IMR-90 (cell line): ENCODE results near the gene SRPX2. TPM values are rescaled to one million over a fixed set of nuclear protein-coding genes. Genes with fewer than 3 reads are reported as not detected.

ENCODE experiments used
- ATAC-seq: fragments of 200-7000 bp; cut with Tn5 transposase; 2 replicates; pipeline ENCODE4 v1.9.1; 2020; ENCODE audit warnings: low read depth, mild to moderate bottlenecking, moderate library complexity
- BruUV-seq: library from RNA; stranded (reverse); fragments of 400-500 nt; replicated peaks from 2 replicates; lab custom pipeline; 2021; lab: Mats Ljungman, UMichigan
- CTCF ChIA-PET: fragments of 300-600 bp; formaldehyde crosslinking; extraction: SDS; loops from one replicate; lab custom pipeline; 2021; ENCODE audit warnings: antibody characterized with exemption; lab: Yijun Ruan, JAX
- POLR2A ChIA-PET: fragments of 300-600 bp; sonication (Branson Sonifier 250); formaldehyde crosslinking; loops from one replicate; lab custom pipeline; 2022; ENCODE audit warnings: antibody characterized with exemption; ENCODE audit not compliant: unreplicated experiment; lab: Charles Lee
- DNase-seq: peaks from one replicate; pipeline ENCODE4 v3.0.0; 2013
- H2AFZ ChIP-seq: replicated peaks from 2 replicates; pipeline ENCODE3; 2013; ENCODE audit warnings: low read length, mild to moderate bottlenecking; ENCODE audit not compliant: poor library complexity
- H2AK5ac ChIP-seq: 2 replicates; pipeline ENCODE4 v1.6.1; 2013; ENCODE audit warnings: low read depth, low read length, inconsistent platforms
- H2AK9ac ChIP-seq: replicated peaks from 2 replicates; pipeline ENCODE3; 2013; ENCODE audit warnings: mild to moderate bottlenecking, low read depth, low read length, moderate library complexity; ENCODE audit not compliant: poor library complexity
- H2BK120ac ChIP-seq: 2 replicates; pipeline ENCODE4 v1.6.1; 2013; ENCODE audit warnings: low read depth, low read length, inconsistent platforms
- H2BK15ac ChIP-seq: 3 replicates; pipeline ENCODE4 v1.6.1; 2013; ENCODE audit warnings: low read depth, low read length, inconsistent platforms
- H2BK20ac ChIP-seq: 2 replicates; pipeline ENCODE4 v1.6.1; 2013; ENCODE audit warnings: low read depth, mild to moderate bottlenecking, inconsistent platforms, low read length, moderate library complexity
- H2BK5ac ChIP-seq: 2 replicates; pipeline ENCODE4 v1.6.1; 2013; ENCODE audit warnings: mild to moderate bottlenecking, low read depth, low read length, inconsistent platforms; ENCODE audit not compliant: poor library complexity, severe bottlenecking
- H3K14ac ChIP-seq: replicated peaks from 2 replicates; pipeline ENCODE4 v1.6.1; 2013; ENCODE audit warnings: low read depth, low read length, inconsistent platforms
- H3K18ac ChIP-seq: 2 replicates; pipeline ENCODE4 v1.6.1; 2013; ENCODE audit warnings: low read depth, low read length, control low read depth
- H3K23ac ChIP-seq: 2 replicates; pipeline ENCODE4 v1.6.1; 2013; ENCODE audit warnings: low read depth, low read length, inconsistent platforms
- H3K27ac ChIP-seq: 2 replicates; pipeline ENCODE4 v1.5.1; 2013; ENCODE audit warnings: mild to moderate bottlenecking, control low read depth, low read length; ENCODE audit not compliant: insufficient read depth
- H3K27me3 ChIP-seq: 2 replicates; pipeline ENCODE4 v1.6.1; 2013; ENCODE audit warnings: low read length; ENCODE audit not compliant: control insufficient read depth, insufficient read depth
- H3K36me3 ChIP-seq: 2 replicates; pipeline ENCODE4 v1.6.1; 2013; ENCODE audit warnings: low read length, mixed read lengths; ENCODE audit not compliant: control insufficient read depth, insufficient read depth
- H3K4ac ChIP-seq: 2 replicates; pipeline ENCODE4 v1.6.1; 2013; ENCODE audit warnings: low read depth, low read length, inconsistent platforms
- H3K4me1 ChIP-seq: 2 replicates; pipeline ENCODE4 v1.6.1; 2013; ENCODE audit warnings: low read length, mixed read lengths; ENCODE audit not compliant: control insufficient read depth, insufficient read depth
- H3K4me2 ChIP-seq: 2 replicates; pipeline ENCODE4 v1.6.1; 2013; ENCODE audit warnings: low read depth, mild to moderate bottlenecking, control low read depth, low read length, moderate library complexity
- H3K4me3 ChIP-seq: 2 replicates; pipeline ENCODE4 v1.5.1; 2013; ENCODE audit warnings: low read depth, mild to moderate bottlenecking, control low read depth, low read length, moderate library complexity; ENCODE audit not compliant: insufficient read depth
- H3K56ac ChIP-seq: 2 replicates; pipeline ENCODE4 v1.6.1; 2013; ENCODE audit warnings: low read length, inconsistent platforms; ENCODE audit not compliant: insufficient read depth; ENCODE audit errors: extremely low read depth
- H3K79me1 ChIP-seq, 2 experiments: 2 replicates each; pipeline ENCODE4 v1.6.1; 2013; ENCODE audit warnings: low read length in 2 of 2, inconsistent platforms in 1 of 2, low read depth in 1 of 2
- H3K9ac ChIP-seq: 2 replicates; pipeline ENCODE4 v1.6.1; 2013; ENCODE audit warnings: low read depth, low read length, control low read depth
- H3K9me1 ChIP-seq: 2 replicates; pipeline ENCODE4 v1.6.1; 2013; ENCODE audit warnings: low read length, inconsistent platforms; ENCODE audit not compliant: insufficient read depth
- H3K9me3 ChIP-seq: 2 replicates; pipeline ENCODE4 v1.6.1; 2013; ENCODE audit warnings: low read length; ENCODE audit not compliant: control insufficient read depth, insufficient read depth
- H4K20me1 ChIP-seq: 2 replicates; pipeline ENCODE4 v1.6.1; 2013; ENCODE audit warnings: low read length, inconsistent platforms; ENCODE audit not compliant: insufficient read depth
- H4K5ac ChIP-seq: 2 replicates; pipeline ENCODE4 v1.6.1; 2013; ENCODE audit warnings: mild to moderate bottlenecking, low read depth, low read length, control low read depth
- H4K8ac ChIP-seq, 2 experiments: 2 replicates each; pipeline ENCODE4 v1.6.1; 2013; ENCODE audit warnings: low read depth in 2 of 2, low read length in 2 of 2, control low read depth in 1 of 2, inconsistent platforms in 1 of 2
- H4K91ac ChIP-seq: 2 replicates; pipeline ENCODE4 v1.6.1; 2013; ENCODE audit warnings: low read depth, low read length, inconsistent platforms; ENCODE audit not compliant: insufficient read depth
- BHLHE40 ChIP-seq: fragments of 150-350 bp; IDR thresholded peaks from 2 replicates; pipeline ENCODE4 v1.6.1; 2016; ENCODE audit warnings: mild to moderate bottlenecking, low read depth, low read length
- CEBPB ChIP-seq: IDR thresholded peaks from 2 replicates; pipeline ENCODE4 v1.6.1; 2012; ENCODE audit warnings: low read depth, low read length, improper control_type of control experiment
- CHD1 ChIP-seq: IDR thresholded peaks from 2 replicates; pipeline ENCODE4 v1.6.1; 2012; ENCODE audit warnings: low read depth, low read length, improper control_type of control experiment
- FOS ChIP-seq: fragments of 150-350 bp; IDR thresholded peaks from 2 replicates; pipeline ENCODE4 v1.6.1; 2016; ENCODE audit warnings: low read depth, low read length
- MAFK ChIP-seq: IDR thresholded peaks from 2 replicates; pipeline ENCODE4 v1.6.1; 2012; ENCODE audit warnings: low read depth, low read length, improper control_type of control experiment
- MAZ ChIP-seq: IDR thresholded peaks from 2 replicates; pipeline ENCODE4 v1.6.1; 2012; ENCODE audit warnings: low read depth, mild to moderate bottlenecking, low read length, improper control_type of control experiment, moderate library complexity, borderline replicate concordance
- MXI1 ChIP-seq: IDR thresholded peaks from 2 replicates; pipeline ENCODE4 v1.6.1; 2012; ENCODE audit warnings: low read depth, mild to moderate bottlenecking, low read length, moderate library complexity, borderline replicate concordance
- NFE2L2 ChIP-seq: fragments of 150-350 bp; IDR thresholded peaks from 2 replicates; pipeline ENCODE4 v1.6.1; 2016; ENCODE audit warnings: low read depth, mild to moderate bottlenecking, low read length
- POLR2A ChIP-seq: IDR thresholded peaks from 2 replicates; pipeline ENCODE4 v1.6.1; 2012; ENCODE audit warnings: mild to moderate bottlenecking, low read depth, low read length
- RAD21 ChIP-seq: IDR thresholded peaks from 2 replicates; pipeline ENCODE4 v1.6.1; 2012; ENCODE audit warnings: low read length, improper control_type of control experiment
- RCOR1 ChIP-seq: IDR thresholded peaks from 2 replicates; pipeline ENCODE4 v1.6.1; 2012; ENCODE audit warnings: mild to moderate bottlenecking, low read length, improper control_type of control experiment; ENCODE audit not compliant: insufficient replicate concordance
- RFX5 ChIP-seq: IDR thresholded peaks from 2 replicates; pipeline ENCODE4 v1.8.0; 2012; ENCODE audit warnings: low read depth, mild to moderate bottlenecking, low read length, moderate library complexity
- SMC3 ChIP-seq: fragments of 150-350 bp; IDR thresholded peaks from 2 replicates; pipeline ENCODE4 v1.6.1; 2016; ENCODE audit warnings: low read depth, mild to moderate bottlenecking, antibody characterized with exemption, low read length, moderate library complexity
- WGBS, 2 experiments: methylation state at CpG; one replicate each; pipeline versions ENCODE4 v1.1.5 to v1.1.7; 2013; ENCODE audit warnings: missing lambda C conversion rate in 2 of 2; ENCODE audit not compliant: insufficient read length in 1 of 2; ENCODE audit errors: extremely low coverage in 2 of 2; 5-methylcytosine and 5-hydroxymethylcytosine counted together
- dilution Hi-C: fragments of 300-500 bp; cut with HindIII; formaldehyde crosslinking; loops from one replicate; pipeline ENCODE4 v1.14.3; 2018; ENCODE audit warnings: low sequenced_read_pairs; ENCODE audit not compliant: unreplicated experiment
- in situ Hi-C: fragments of 300-500 bp; cut with MboI; formaldehyde crosslinking; loops from 3 replicates; pipeline ENCODE4 v1.14.3; 2019; ENCODE audit warnings: low sequenced_read_pairs, inconsistent platforms, mixed read lengths
- intact Hi-C: fragments of 100-400 bp; cut with micrococcal nuclease; formaldehyde crosslinking; loops from 2 replicates; pipeline ENCODE4 v1.10.0; 2022
- polyA plus RNA-seq, 3 experiments: library from polyadenylated mRNA; depleted of rRNA; stranded (reverse); fragments of >200 nt; gene quantifications; 2 replicates each; pipeline ENCODE4 v1.2.3, GENCODE V29; 2012; ENCODE audit warnings: low replicate concordance in 1 of 3
- total RNA-seq: library from RNA; depleted of rRNA; stranded (reverse); fragments of >200 nt; gene quantifications from 2 replicates; pipeline ENCODE4 v1.2.3, GENCODE V29; 2012

SRPX2 gene
- total and polyA plus RNA-seq, 2 of the 4 experiments (the other 2 are of a cell fraction), result 20.6 to 43.1 TPM

GRCh38 chrX:100674705-100675104 lies 30.7 kb downstream of the SRPX2 start:
- TF ChIP-seq MXI1, result no peak
- TF ChIP-seq MAZ, result no peak
- no peak for TF ChIP-seq RCOR1
- no peak for TF ChIP-seq RFX5
- no peak for TF ChIP-seq POLR2A
- TF ChIP-seq FOS, result no peak
- TF ChIP-seq MAFK, result no peak
- TF ChIP-seq BHLHE40, result no peak
- TF ChIP-seq NFE2L2, result no peak
- TF ChIP-seq RAD21, result no peak
- TF ChIP-seq SMC3, result no peak
- no peak for TF ChIP-seq CEBPB
- no peak for TF ChIP-seq CHD1
- intact Hi-C loops (no loop called here), dilution Hi-C loops (no loop called here), in situ Hi-C loops (no loop called here)
- Histone ChIP-seq H3K56ac (no peak overlapping the region), H4K20me1 (no peaks in the 10 kb centered on the region), H3K18ac (no peak overlapping the region), H2BK20ac (no peak overlapping the region), H2AK9ac (no peak overlapping the region), H3K79me1 (no peaks in the 10 kb centered on the region), H4K8ac (no peak overlapping the region), H3K9me3 (no peaks in the 10 kb centered on the region), H3K36me3 (peaks cover 2% of the 10 kb centered on the region; the same call in 1 of the 2 replicates), H2BK120ac (no peak overlapping the region; the same call in 1 of the 2 replicates), H3K23ac (no peak overlapping the region), H3K4ac (no peak overlapping the region), H2AFZ (no peak overlapping the region), H3K9me1 (0 out of 2 replicates have a peak, but pooled peaks cover 3% of the 10 kb centered on the region), H4K91ac (no peak overlapping the region), H3K9ac (no peak overlapping the region), H2BK5ac (no peak overlapping the region), H3K4me2 (no peak overlapping the region), H3K27me3 (no peaks in the 10 kb centered on the region; the same call in 1 of the 2 replicates), H3K27ac (no peak overlapping the region), H3K14ac (no peak overlapping the region), H3K4me3 (no peak overlapping the region), H2AK5ac (no peak overlapping the region), H2BK15ac (no peak overlapping the region), H3K4me1 (peaks cover 5% of the 10 kb centered on the region), H4K5ac (no peak overlapping the region)
- no TSS peak for BruUV-seq
- ATAC-seq (no peak), DNase-seq (no peak)
- CTCF ChIA-PET, result interaction anchor here (2.3 to 2.4 kb wide), 2 partner anchors 11 to 94 kb away, joined by 6 to 8 read pairs; no protein-coding TSS in a partner anchor
- POLR2A ChIA-PET, result no interaction called here
- no CpG with 5 or more reads among the region's 2 CpGs for WGBS, 2 experiments
